Measurements from ENCODE around the gene PCDHGA1.
"Not testable (repeated sequence)": the region's sequence is repeated elsewhere in the genome, so short reads cannot be mapped to it uniquely, and the experiment has no call there.

The PCDHGA1 gene

DNA sequence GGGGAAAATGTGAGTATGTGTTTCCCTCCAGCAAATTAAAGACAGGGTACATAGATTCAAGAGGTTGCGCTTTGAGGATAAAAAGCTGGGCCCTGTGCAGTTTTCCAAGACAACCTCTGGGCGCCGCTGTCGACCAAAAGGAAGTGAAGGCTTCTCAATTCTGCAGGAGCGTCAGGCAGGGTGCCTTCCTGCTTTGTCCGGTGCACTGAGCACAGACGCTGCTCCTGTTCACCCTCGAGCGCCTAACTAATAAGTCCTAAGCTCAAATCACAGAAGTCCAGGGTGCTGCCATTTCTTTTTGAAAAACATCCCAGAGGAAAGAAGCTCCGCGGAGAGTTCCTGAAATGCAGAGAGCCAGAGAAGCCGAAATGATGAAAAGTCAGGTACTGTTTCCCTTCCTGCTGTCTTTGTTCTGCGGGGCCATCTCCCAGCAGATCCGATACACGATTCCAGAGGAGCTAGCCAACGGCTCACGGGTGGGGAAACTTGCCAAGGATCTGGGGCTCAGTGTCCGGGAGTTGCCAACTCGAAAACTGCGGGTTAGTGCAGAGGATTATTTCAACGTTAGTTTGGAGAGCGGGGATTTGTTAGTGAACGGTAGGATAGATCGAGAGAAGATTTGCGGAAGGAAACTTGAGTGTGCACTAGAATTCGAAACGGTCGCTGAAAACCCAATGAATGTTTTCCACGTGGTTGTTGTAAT is 19.8 kb downstream of the PCDHGA1 start, which contains the start of gene PCDHGB1:
Gene PCDHGB1, plus strand, starts transcription at position 183 of the 703 bp plus-strand sequence. Its CDS starts 162 bp downstream, at position 345.
- peak in 2 of 5 experiments; percentile 17 to 45 for DNase-seq

DNA sequence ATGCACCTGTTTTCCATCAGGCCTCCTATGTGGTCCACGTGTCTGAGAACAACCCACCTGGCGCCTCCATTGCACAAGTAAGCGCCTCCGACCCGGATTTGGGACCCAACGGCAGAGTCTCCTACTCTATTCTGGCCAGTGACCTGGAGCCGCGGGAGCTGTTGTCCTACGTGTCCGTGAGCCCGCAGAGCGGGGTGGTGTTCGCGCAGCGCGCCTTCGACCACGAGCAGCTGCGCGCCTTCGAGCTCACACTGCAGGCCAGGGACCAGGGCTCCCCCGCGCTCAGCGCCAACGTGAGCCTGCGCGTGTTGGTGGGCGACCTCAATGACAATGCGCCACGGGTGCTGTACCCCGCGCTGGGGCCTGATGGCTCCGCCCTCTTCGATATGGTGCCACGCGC is 21.3 kb downstream of the PCDHGA1 start:
- no peak for DNase-seq

DNA sequence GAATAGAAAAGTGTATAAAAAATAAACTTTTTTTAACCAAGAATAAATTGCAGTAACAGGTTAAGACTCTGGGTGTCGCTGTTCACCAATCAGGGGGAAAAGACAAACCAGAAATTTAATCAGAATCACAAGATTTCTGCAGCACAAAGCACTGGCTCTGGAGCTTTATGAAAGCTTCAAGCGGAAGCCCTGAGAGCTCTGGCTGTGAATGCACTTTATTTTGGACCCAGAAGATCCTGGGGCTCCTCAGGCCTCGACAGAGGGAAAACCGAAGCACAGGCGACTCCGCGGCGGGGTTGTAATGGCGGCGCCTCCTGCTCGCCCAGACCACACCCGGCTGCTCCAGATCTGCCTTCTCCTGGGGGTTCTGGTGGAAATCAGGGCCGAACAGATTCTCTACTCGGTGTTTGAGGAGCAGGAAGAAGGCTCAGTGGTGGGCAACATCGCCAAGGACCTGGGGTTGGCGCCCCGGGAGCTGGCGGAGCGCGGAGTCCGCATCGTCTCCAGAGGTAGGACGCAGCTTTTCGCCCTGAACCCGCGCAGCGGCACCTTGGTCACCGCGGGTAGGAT is 24.7 kb downstream of the PCDHGA1 start, which contains the start of gene PCDHGA4:
Gene PCDHGA4, plus strand, starts transcription at position 122 of the 570 bp plus-strand sequence. Its CDS starts 87 bp downstream, at position 209.
- no peak for DNase-seq

DNA sequence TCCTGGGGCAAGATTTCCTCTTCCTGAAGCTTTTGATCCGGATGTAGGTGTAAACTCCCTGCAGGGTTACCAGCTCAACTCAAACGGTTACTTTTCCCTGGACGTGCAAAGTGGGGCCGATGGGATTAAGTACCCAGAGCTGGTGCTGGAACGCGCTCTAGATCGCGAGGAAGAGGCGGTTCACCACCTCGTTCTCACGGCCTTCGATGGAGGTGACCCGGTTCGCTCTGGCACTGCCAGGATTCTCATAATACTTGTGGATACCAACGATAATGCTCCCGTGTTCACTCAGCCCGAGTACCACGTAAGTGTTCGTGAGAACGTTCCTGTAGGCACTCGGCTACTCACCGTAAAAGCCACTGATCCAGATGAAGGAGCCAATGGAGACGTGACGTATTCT is 25.3 kb downstream of the PCDHGA1 start:
- no peak for DNase-seq

DNA sequence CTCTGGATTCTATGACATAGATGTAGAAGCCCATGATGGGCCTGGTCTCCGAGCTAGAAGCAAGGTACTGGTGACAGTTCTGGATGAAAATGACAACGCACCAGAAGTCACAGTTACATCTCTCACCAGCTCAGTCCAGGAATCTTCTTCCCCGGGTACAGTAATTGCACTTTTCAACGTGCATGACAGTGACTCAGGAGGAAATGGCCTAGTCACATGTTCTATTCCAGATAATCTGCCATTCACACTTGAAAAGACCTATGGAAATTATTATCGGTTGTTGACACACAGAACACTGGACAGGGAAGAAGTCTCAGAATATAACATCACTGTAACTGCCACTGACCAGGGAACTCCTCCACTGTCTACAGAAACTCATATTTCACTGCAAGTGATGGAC is 25.8 kb downstream of the PCDHGA1 start:
- no peak for DNase-seq

DNA sequence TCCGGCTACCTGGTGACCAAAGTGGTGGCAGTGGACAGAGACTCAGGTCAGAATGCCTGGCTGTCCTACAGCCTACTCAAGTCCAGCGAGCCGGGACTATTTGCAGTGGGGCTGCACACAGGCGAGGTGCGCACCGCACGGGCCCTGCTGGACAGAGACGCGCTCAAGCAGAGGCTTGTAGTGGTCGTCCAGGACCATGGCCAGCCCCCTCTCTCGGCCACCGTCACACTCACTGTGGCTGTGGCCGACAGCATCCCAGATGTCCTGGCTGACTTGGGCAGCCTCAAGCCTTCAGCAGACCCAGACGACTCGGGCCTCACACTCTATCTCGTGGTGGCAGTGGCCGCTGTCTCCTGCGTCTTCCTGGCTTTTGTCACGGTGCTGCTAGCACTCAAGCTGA is 26.6 kb downstream of the PCDHGA1 start:
- no peak for DNase-seq

DNA sequence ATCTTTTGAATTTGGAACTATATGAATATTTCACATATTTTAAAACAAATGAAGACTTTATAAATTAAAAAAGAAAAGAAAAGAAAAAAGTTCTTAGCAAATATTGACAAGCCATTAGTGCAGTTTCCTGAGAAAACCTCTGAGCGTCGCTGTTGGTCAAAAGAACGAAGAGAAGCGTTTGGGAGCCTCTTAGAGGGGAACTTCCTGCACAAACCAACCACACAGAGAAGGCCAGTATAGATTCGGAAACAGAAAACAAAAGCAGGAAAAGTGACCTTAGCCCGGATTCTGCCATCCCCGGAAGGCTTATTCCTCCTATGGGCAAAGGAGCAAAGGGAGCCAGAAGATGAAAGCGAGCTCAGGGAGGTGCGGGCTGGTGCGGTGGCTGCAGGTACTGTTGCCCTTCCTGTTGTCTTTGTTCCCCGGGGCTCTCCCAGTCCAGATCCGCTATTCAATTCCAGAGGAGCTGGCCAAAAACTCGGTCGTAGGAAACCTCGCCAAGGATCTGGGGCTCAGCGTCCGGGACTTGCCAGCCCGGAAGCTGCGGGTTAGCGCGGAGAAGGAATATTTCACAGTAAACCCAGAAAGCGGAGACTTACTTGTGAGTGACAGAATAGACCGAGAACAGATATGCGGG is 29.6 kb downstream of the PCDHGA1 start, which contains the start of gene PCDHGB2:
Gene PCDHGB2, plus strand, starts transcription at position 205 of the 637 bp plus-strand sequence. Its CDS starts 142 bp downstream, at position 347.
- peak in 2 of 5 experiments; percentile 3 to 25 for DNase-seq

DNA sequence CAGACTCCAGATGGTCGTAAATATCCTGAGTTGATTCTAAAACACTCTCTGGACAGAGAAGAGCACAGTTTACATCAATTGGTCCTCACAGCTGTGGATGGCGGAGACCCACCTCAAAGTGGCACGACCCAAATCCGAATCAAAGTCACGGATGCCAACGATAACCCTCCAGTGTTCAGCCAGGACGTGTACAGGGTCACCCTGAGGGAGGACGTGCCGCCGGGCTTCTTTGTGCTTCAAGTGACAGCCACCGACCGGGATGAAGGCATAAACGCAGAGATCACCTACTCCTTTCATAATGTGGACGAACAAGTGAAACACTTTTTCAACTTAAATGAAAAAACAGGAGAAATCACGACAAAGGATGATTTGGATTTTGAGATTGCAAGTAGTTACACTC is 30.4 kb downstream of the PCDHGA1 start:
- DNase-seq = no peak

DNA sequence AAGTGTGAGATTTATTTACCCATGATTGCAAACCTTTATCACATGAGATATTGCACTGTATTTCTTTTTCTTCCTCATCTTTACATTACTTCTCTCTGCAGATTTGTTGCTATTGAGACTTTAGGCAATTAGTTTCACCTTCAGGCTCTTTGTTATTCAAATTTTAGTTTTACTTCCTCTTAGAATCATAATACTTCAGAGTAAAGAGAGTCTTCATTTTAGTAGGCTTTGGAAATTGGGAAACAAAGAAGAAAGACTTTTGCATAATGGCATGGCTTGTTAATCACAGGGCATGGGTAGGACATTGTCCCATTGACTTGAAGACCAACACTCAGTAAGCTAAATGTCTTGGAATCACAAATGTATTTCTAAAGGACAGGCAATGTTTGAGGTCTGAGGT is 32.4 kb downstream of the PCDHGA1 start:
- no peak for DNase-seq

DNA sequence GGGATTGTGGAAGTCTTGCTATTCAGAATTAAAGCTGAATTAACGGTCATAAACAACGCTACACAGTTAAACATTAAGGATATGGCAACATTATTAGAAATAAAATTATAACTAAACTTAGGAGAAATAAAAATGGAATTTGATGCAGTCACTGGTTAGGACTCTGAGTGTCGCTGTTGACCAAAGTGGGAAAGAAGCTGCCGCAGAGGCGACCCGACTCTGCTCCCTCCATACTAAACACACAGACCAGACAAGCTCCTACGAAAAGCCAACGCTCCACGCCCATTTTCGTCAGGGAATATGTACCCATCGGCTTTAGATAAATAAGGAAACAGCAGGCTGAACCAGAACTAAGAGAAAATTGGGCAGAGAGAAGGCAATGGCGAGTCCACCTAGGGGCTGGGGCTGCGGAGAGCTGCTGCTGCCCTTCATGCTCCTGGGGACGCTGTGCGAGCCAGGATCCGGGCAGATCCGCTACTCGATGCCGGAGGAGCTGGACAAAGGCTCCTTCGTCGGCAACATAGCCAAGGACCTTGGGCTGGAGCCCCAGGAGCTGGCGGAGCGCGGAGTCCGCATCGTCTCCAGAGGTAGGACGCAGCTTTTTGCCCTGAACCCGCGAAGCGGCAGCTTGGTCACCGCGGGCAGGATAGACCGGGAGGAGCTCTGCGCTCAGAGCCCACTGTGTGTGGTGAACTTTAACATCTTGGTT is 33.8 kb downstream of the PCDHGA1 start, which contains the start of gene PCDHGA5:
Gene PCDHGA5, plus strand, starts transcription at position 211 of the 709 bp plus-strand sequence. Its CDS starts 169 bp downstream, at position 380.
- DNase-seq = no peak

DNA sequence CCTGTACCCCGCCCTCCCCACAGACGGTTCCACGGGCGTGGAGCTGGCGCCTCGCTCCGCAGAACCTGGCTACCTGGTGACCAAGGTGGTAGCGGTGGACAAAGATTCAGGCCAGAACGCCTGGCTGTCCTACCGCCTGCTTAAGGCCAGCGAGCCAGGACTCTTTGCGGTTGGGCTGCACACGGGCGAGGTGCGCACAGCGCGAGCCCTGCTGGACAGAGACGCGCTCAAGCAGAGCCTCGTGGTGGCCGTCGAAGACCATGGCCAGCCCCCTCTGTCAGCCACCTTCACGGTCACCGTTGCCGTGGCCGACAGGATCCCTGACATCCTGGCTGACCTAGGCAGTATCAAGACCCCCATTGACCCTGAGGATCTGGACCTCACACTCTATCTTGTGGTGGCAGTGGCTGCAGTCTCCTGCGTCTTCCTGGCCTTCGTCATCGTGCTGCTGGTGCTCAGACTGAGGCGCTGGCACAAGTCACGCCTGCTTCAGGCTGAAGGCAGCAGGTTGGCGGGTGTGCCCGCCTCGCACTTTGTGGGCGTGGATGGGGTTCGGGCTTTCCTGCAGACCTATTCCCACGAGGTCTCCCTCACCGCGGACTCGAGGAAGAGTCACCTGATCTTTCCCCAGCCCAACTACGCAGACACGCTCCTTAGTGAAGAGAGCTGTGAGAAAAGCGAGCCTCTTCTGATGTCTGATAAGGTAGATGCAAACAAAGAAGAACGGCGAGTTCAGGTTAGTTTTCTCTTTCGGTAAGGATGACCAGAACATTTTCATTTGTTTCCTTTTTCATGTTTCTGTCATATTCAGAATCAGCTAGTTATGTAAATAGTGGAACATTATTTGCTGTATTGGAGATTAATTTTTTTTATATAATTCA is 35.9 kb downstream of the PCDHGA1 start:
- no peak for DNase-seq

DNA sequence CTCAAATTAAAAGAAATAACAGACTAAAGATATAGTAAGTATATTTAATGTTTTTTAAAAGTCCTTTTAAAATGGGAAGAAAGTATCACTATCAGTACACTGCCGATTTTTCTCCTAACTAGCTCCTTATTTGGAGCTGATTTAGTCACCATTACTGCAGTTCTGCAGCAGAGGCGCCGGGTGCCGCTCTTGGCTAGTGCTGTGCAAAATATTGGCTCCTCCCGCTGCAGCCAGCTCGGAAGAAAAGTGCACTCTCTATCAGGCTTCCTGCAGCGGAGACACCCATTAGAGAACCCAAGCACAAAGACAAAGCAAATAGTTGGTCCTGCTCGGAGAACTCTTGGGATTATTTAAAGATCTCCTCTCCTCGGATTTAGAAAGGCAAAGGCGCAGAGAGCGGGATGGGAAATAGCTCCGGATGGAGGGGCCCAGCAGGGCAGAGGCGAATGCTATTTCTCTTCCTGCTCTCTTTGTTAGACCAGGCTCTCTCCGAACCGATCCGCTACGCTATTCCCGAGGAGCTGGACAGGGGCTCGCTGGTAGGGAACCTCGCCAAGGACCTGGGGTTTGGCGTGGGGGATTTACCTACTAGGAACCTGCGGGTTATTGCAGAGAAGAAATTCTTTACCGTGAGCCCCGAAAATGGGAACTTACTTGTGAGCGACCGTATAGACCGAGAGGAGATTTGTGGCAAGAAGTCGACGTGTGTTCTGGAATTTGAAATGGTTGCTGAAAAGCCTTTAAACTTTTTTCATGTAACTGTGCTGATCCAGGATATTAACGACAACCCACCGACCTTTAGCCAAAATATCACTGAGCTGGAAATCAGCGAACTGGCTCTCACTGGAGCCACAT is 39.9 kb downstream of the PCDHGA1 start, which contains the start of gene PCDHGB3:
Gene PCDHGB3, plus strand, starts transcription at position 249 of the 855 bp plus-strand sequence. Its CDS starts 153 bp downstream, at position 402.
- DNase-seq = peak in 2 of 5 experiments; percentile 30 to 52

DNA sequence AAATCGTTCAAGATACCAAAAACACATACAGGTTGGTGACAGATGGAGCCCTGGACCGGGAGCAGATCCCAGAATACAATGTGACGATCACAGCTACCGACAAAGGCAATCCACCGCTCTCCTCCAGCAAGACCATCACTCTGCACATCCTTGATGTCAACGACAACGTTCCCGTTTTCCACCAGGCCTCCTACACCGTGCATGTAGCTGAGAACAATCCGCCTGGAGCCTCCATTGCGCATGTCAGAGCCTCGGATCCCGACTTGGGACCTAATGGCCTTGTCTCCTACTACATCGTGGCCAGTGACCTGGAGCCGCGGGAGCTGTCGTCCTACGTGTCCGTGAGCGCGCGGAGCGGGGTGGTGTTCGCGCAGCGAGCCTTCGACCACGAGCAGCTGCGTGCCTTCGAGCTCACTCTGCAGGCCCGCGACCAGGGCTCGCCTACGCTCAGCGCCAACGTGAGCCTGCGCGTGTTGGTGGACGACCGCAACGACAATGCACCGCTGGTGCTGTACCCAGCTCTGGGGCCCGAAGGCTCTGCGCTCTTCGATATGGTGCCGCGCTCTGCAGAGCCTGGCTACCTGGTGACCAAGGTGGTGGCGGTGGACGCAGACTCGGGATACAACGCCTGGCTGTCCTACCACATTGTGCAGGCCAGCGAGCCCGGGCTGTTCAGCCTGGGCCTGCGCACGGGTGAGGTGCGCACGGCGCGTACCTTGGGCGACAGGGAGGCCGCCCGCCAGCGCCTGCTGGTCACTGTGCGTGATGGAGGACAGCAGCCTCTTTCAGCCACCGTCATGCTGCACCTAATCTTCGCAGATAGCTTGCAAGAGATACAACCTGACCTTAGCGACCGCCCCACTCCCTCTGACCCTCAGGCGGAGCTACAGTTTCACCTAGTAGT is 41.5 kb downstream of the PCDHGA1 start:
- no peak for DNase-seq

DNA sequence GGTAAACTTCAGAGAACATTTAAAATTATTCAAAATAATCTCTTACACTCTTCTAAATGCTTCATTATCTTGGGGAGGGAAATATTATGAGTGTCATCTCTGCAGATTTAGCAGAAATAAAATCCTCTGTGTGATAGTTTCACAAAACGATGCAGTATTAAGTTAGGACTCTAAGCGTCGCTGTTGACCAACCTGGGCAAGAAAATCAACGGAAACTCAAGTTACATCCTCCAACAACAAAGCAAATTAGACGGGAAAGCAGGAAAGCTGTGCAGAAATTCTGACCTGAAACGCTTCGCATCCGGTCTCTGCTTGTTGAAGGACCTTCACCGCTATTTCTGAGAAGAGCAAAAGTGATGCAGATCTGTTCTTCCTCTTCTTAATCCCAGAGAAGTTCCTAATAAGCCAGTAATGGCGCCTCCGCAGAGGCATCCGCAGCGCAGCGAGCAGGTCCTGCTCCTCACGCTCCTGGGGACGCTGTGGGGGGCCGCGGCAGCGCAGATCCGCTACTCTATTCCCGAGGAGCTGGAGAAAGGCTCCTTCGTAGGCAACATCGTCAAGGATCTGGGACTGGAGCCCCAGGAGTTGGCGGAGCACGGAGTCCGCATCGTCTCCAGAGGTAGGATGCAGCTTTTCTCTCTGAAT is 43.5 kb downstream of the PCDHGA1 start, which contains the start of gene PCDHGA6:
Gene PCDHGA6, plus strand, starts transcription at position 219 of the 645 bp plus-strand sequence. Its CDS starts 193 bp downstream, at position 412.
- no peak for DNase-seq

DNA sequence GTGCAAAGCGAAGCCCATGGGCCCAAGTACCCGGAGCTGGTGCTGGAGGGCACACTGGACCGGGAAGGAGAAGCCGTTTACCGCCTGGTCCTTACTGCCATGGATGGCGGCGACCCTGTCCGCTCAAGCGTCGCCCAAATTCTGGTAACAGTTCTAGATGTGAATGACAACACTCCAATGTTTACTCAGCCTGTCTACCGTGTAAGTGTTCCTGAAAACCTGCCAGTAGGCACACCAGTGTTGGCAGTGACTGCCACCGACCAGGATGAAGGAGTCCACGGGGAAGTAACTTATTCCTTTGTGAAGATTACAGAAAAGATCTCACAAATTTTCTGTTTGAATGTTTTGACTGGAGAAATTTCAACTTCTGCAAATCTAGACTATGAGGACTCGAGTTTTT is 44.3 kb downstream of the PCDHGA1 start:
- no peak for DNase-seq

DNA sequence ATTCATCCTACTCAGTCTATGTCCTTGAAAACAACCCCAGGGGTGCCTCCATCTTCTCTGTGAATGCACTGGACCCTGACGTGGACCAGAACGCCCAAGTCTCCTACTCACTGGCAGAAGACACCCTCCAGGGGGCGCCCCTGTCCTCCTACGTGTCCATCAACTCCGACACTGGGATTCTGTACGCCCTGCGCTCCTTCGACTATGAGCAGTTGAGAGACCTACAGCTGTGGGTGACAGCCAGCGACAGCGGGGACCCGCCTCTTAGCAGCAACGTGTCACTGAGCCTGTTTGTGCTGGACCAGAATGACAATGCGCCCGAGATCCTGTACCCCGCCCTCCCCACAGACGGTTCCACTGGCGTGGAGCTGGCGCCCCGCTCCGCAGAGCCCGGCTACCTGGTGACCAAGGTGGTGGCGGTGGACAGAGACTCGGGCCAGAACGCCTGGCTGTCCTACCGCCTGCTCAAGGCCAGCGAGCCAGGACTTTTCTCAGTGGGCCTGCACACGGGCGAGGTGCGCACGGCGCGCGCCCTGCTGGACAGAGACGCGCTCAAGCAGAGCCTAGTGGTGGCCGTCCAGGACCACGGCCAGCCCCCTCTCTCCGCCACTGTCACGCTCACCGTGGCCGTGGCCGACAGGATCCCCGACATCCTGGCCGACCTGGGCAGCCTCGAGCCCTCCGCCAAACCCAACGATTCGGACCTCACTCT is 45.3 kb downstream of the PCDHGA1 start:
- DNase-seq = not testable (repeated sequence)

DNA sequence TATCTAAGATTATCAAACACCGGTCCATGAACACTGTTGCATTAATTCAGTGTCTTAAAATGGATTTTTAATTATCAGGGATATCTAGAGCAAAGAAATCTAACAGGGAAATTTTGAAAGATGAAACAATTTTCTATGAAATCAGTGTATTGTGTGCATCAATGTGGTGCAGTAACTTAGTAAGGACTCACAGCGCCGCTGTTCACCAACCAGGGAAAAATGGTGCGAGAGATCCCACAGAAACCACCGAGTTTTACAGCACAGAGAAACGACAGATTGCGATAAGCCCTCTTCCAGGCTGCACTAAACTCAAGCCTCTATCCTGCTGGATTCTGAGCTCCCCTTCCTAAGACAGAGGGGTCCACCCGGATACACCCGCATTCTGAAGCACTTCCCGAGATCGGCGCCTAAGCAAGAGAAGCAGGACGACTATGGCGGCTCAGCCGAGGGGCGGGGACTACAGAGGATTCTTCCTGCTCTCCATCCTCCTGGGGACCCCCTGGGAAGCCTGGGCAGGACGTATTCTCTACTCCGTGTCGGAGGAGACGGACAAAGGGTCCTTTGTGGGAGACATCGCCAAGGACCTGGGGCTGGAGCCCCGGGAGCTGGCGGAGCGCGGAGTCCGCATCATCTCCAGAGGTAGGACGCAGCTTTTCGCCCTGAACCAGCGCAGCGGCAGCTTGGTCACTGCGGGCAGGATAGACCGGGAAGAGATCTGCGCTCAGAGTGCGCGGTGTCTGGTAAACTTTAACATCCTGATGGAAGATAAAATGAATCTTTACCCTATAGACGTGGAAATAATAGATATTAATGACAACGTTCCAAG is 52.4 kb downstream of the PCDHGA1 start, which contains the start of gene PCDHGA7:
Gene PCDHGA7, plus strand, starts transcription at position 274 of the 826 bp plus-strand sequence. Its CDS starts 158 bp downstream, at position 432.
- peak in 1 of 5 experiments; percentile 11 for DNase-seq

Data from T-helper 2 cell (primary cell).